Loucy (cell line): ENCODE results near the gene ATP9A.

Experiments used
- CTCF ChIP-seq: fragments of 200-600 bp; sonication (generic); conservative IDR thresholded peaks from 2 replicates; pipeline ENCODE4 v1.5.1; 2014; ENCODE audit warnings: mild to moderate bottlenecking, antibody characterized with exemption, low read length
- EZH2phosphoT487 ChIP-seq: fragments of 200-600 bp; IDR thresholded peaks from 2 replicates; pipeline ENCODE4 v1.6.1; 2018; ENCODE audit warnings: antibody characterized with exemption, mild to moderate bottlenecking, moderate library complexity, borderline replicate concordance

GRCh38 chr20:51641866-51642265 is 126.3 kb downstream of the ATP9A start:
- TF ChIP-seq CTCF: no peak
- no peak for TF ChIP-seq EZH2phosphoT487
